SK-N-MC (cell line): ENCODE data around the gene SIAE.

Source experiments
- EZH2 ChIP-seq: fragments of 200-600 bp; sonication (generic); IDR thresholded peaks from one replicate; pipeline ENCODE4 v1.6.1; 2017; ENCODE audit warnings: antibody characterized with exemption
- FOXP2 ChIP-seq: optimal IDR thresholded peaks from 2 replicates; pipeline ENCODE3; 2011; ENCODE audit warnings: mild to moderate bottlenecking, moderate library complexity; ENCODE audit not compliant: insufficient read depth; ENCODE audit errors: extremely low read length, control extremely low read depth
- POLR2AphosphoS5 ChIP-seq: IDR thresholded peaks from 2 replicates; pipeline ENCODE4 v1.6.1; 2012; ENCODE audit warnings: mild to moderate bottlenecking, low read depth, low read length, borderline replicate concordance

DNA sequence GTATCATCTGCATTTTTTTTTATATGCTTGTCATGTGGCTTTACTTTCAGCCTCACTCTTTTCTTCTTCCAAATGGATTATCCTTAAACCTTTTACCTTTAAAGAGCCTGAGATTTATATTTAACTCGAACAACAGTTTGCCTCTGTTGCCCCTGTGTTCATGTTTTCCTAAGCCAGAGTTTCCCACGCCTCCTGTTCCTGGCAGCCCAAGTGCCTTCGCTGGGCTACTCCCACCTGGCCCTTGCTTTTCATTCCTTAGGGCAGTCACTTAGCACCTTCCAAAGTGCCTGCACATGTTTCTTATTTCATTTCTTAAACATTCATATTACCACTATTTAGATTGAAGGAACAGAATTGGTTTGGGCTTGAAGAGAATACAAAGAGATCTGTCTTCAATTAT lies 37.6 kb downstream of the SIAE start:
- TF ChIP-seq EZH2 (no peak), POLR2AphosphoS5 (no peak), FOXP2 (no peak)
